ENCODE measurements around the gene CLDN22. TPM values are rescaled to one million over a fixed set of nuclear protein-coding genes. Genes with fewer than 3 reads are reported as not detected.
"Not testable (repeated sequence)": the region's sequence is repeated elsewhere in the genome, so short reads cannot be mapped to it uniquely, and the experiment has no call there.

The CLDN22 gene
- total RNA-seq, 4 donors from 2014 or later = not detected

GRCh38 chr4:183329954-183330742, 10.1 kb upstream of the CLDN22 start:
- no peak overlapping the region for H3K4me3 ChIP-seq (ENCODE audit: low read depth, poor library complexity, severe bottlenecking)
- peak in 1 of 2 donors; percentile 56 for DNase-seq (ENCODE audit: low spot score in 2 of 2)
- 69 to 85% methylated on average over 10 of the region's 10 CpGs for WGBS, 2 donors
- no peak for TF ChIP-seq CTCF (IDR thresholded peaks at IDR 0.05)
- no peak for TF ChIP-seq POLR2A (IDR thresholded peaks at IDR 0.05)
- intact Hi-C loops (cut with DNase I; ENCODE audit: low total_unique reads) = no loop called here

- TF ChIP-seq POLR2A (IDR thresholded peaks at IDR 0.05) (no peak), CTCF (IDR thresholded peaks at IDR 0.05) (no peak)
- DNase-seq (ENCODE audit: low spot score in 2 of 2) = no peak
- H3K4me3 ChIP-seq (ENCODE audit: low read depth, poor library complexity, severe bottlenecking) = no peak overlapping the region
- WGBS, 2 donors = 91 to 94% methylated on average over 6 of the region's 6 CpGs
- intact Hi-C loops (cut with DNase I; ENCODE audit: low total_unique reads) = no loop called here
These were observed 9.2 kb upstream of the CLDN22 start for GRCh38 chr4:183329244-183329643.

GRCh38 chr4:183328832-183329231, 8.8 kb upstream of the CLDN22 start:
- no peak for DNase-seq (ENCODE audit: low spot score in 2 of 2)
- 62 to 66% methylated on average over 7 of the region's 7 CpGs for WGBS, 2 donors
- no peak for TF ChIP-seq POLR2A (IDR thresholded peaks at IDR 0.05)
- TF ChIP-seq CTCF (IDR thresholded peaks at IDR 0.05) = no peak
- intact Hi-C loops (cut with DNase I; ENCODE audit: low total_unique reads) = no loop called here
- H3K4me3 ChIP-seq (ENCODE audit: low read depth, poor library complexity, severe bottlenecking) = no peak overlapping the region

- DNase-seq (ENCODE audit: low spot score in 2 of 2) = peak in 1 of 2 donors; percentile 52
- intact Hi-C loops (cut with DNase I; ENCODE audit: low total_unique reads) = no loop called here
- WGBS, 2 donors = 90% methylated on average over 7 of the region's 7 CpGs
- no peak overlapping the region for H3K4me3 ChIP-seq (ENCODE audit: low read depth, poor library complexity, severe bottlenecking)
- TF ChIP-seq POLR2A (IDR thresholded peaks at IDR 0.05) (no peak), CTCF (IDR thresholded peaks at IDR 0.05) (no peak)
These were observed 7.8 kb upstream of the CLDN22 start for GRCh38 chr4:183327827-183328226.

- DNase-seq (ENCODE audit: low spot score in 2 of 2) = no peak
- 83 to 91% methylated on average over 2 of the region's 2 CpGs for WGBS, 2 donors
- no peak for TF ChIP-seq POLR2A (IDR thresholded peaks at IDR 0.05)
- no peak for TF ChIP-seq CTCF (IDR thresholded peaks at IDR 0.05)
- intact Hi-C loops (cut with DNase I; ENCODE audit: low total_unique reads) = no loop called here
- H3K4me3 ChIP-seq (ENCODE audit: low read depth, poor library complexity, severe bottlenecking) = no peak overlapping the region
These were observed 6.8 kb upstream of the CLDN22 start for GRCh38 chr4:183326853-183327252.

- H3K4me3 ChIP-seq (ENCODE audit: low read depth, poor library complexity, severe bottlenecking); DNase-seq (ENCODE audit: low spot score in 2 of 2); intact Hi-C loops (cut with DNase I; ENCODE audit: low total_unique reads): not testable (repeated sequence)
- 88 to 94% methylated on average over 6 of the region's 6 CpGs for WGBS, 2 donors
These were observed 6.3 kb upstream of the CLDN22 start for GRCh38 chr4:183326387-183326786.

Data from lower leg skin (tissue), 4 donors.